Thyroid gland (tissue), 4 donors: ENCODE results near the gene ACACB.

Experiments used
- POLR2A ChIP-seq, 2 donors: fragments of 450-650 bp; IDR thresholded peaks; one replicate each; pipeline ENCODE4 v1.6.1; 2017; ENCODE audit warnings: antibody characterized with exemption in 2 of 2, mild to moderate bottlenecking in 2 of 2, moderate library complexity in 1 of 2
- TF ChIP-seq, protein P1 (sequence below), 6 experiments: fragments of 200-600 bp in 3 of 6; fragments of 450-650 bp in 3 of 6; sonication (generic) in 3 of 6; IDR thresholded peaks; one replicate each; pipeline ENCODE4 v1.5.1; 2016 to 2019; ENCODE audit warnings: antibody characterized with exemption in 6 of 6, mild to moderate bottlenecking in 2 of 6, inconsistent platforms in 1 of 6, moderate library complexity in 1 of 6

DNA sequence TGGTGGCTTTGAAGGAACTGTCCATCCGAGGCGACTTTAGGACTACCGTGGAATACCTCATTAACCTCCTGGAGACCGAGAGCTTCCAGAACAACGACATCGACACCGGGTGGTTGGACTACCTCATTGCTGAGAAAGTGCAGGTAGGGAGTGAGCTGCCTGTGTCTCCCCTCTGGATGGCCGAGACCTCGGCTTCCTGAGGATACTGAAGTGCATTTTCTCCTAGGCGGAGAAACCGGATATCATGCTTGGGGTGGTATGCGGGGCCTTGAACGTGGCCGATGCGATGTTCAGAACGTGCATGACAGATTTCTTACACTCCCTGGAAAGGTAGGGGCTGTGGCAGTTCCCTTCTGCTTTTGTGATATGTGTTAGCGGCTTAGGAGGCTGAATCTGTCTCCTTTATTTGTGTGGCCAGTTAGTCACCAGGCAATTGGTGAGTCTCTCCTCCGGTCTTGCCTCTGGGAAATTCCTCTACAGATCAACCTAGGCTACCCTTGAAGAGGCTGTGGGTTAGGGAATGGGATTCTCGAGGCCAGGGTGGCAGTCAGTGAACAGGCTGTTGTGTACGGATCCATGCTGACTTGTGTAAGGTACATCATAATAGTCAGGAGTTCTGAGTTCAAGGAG lies 75.3 kb downstream of the ACACB start:
- TF ChIP-seq POLR2A (IDR thresholded peaks at IDR 0.05): no peak
- TF ChIP-seq, protein P1, sequence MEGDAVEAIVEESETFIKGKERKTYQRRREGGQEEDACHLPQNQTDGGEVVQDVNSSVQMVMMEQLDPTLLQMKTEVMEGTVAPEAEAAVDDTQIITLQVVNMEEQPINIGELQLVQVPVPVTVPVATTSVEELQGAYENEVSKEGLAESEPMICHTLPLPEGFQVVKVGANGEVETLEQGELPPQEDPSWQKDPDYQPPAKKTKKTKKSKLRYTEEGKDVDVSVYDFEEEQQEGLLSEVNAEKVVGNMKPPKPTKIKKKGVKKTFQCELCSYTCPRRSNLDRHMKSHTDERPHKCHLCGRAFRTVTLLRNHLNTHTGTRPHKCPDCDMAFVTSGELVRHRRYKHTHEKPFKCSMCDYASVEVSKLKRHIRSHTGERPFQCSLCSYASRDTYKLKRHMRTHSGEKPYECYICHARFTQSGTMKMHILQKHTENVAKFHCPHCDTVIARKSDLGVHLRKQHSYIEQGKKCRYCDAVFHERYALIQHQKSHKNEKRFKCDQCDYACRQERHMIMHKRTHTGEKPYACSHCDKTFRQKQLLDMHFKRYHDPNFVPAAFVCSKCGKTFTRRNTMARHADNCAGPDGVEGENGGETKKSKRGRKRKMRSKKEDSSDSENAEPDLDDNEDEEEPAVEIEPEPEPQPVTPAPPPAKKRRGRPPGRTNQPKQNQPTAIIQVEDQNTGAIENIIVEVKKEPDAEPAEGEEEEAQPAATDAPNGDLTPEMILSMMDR (IDR thresholded peaks at IDR 0.05): no peak
